MM.1S (cell line): ENCODE measurements around the gene FRMPD3.

Experiments
- EZH2 ChIP-seq: fragments of 300-600 bp; sonication (generic); optimal IDR thresholded peaks from 2 replicates; pipeline ENCODE3; 2017; ENCODE audit warnings: low read depth, mild to moderate bottlenecking, antibody characterized with exemption, low read length, mixed read lengths
- TF ChIP-seq, protein P1 (sequence below): fragments of 300-600 bp; sonication (generic); IDR thresholded peaks from 2 replicates; pipeline ENCODE4 v1.5.1; 2016; ENCODE audit warnings: antibody characterized with exemption, low read length, mixed read lengths

DNA sequence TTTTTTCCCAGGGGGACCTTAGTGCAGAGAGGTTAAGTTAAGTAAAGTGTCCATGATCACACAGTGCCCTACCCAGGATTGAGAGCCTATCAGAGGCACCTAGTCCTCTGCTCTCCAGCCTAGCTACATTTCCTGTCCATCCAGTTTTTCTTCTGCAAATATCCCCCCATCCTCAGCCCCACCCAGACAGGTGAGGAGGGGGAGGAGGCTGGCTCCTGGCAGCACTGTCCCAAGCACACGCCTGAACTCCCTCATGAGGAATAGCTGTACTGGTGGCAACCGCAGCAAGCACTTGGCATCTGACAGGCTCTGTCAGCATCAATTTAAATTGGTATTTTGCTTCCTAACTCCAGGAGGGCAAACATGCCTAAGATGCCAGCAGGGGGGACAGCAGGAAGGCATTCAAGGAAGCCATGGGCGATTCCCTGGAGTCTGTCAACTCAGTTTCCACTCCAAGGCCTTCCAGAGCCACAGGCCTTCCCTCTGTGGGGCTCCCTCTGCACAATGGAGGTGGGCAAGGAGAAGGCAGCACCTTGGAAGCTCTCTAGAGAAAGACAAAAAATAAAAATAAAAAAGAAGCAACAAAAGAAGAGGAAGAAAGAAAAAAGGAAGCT is 6.4 kb upstream of the FRMPD3 start:
- TF ChIP-seq, protein P1, sequence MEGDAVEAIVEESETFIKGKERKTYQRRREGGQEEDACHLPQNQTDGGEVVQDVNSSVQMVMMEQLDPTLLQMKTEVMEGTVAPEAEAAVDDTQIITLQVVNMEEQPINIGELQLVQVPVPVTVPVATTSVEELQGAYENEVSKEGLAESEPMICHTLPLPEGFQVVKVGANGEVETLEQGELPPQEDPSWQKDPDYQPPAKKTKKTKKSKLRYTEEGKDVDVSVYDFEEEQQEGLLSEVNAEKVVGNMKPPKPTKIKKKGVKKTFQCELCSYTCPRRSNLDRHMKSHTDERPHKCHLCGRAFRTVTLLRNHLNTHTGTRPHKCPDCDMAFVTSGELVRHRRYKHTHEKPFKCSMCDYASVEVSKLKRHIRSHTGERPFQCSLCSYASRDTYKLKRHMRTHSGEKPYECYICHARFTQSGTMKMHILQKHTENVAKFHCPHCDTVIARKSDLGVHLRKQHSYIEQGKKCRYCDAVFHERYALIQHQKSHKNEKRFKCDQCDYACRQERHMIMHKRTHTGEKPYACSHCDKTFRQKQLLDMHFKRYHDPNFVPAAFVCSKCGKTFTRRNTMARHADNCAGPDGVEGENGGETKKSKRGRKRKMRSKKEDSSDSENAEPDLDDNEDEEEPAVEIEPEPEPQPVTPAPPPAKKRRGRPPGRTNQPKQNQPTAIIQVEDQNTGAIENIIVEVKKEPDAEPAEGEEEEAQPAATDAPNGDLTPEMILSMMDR = no peak
- TF ChIP-seq EZH2 = no peak
